Epithelial cell of proximal tubule (primary cell): Measurements from ENCODE around the gene PER2. TPM values are rescaled to one million over a fixed set of nuclear protein-coding genes. Genes with fewer than 3 reads are reported as not detected.
"Not testable (repeated sequence)": the region's sequence is repeated elsewhere in the genome, so short reads cannot be mapped to it uniquely, and the experiment has no call there.

Experiments used
- DNase-seq: peaks from one replicate; pipeline ENCODE4 v3.0.0-alpha.2; 2011; ENCODE audit warnings: low read depth
- H3K4me3 ChIP-seq: 2 replicates; pipeline ENCODE4 v1.5.1; 2011; ENCODE audit warnings: low read depth, mild to moderate bottlenecking, low read length
- CTCF ChIP-seq: conservative IDR thresholded peaks from 2 replicates; pipeline ENCODE4 v1.5.1; 2012; ENCODE audit warnings: low read depth, mild to moderate bottlenecking, low read length
- total RNA-seq: library from RNA; depleted of rRNA; stranded (reverse); fragments of >200 nt; gene quantifications from 2 replicates; pipeline ENCODE4 v1.2.3, GENCODE V29; 2015

PER2 gene
- total RNA-seq, 1 donor from 2014 or later = 0.86 TPM

DNA sequence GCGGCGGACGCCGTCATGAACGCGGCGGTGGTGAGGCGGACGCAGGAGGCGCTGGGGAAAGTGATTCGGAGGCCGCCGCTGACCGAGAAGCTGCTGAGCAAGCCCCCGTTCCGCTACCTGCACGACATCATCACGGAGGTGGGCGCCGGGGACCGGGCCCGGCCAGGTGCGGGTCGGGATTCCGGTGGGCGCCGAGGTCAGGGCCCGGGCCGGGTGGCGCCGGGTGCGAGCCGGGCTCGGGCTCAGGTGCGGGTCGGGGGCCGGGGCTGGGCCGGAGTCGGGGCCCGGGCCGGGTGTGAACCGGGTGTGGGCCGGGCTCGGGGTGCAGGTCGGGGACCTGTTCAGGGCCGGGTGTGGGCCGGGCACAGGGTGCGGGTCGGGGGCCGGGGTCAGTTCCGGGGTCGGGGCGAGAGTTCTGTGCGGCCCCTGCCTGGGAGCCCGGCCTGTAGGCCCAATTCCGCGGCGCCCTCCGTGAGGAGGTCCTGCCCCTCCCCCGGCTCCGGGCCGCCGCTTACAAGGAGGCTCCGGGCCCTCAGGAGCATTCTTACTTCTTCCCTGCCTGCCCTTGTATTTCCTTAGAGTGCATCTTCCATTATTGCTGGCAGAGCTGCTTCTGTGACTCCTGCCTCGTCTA is 32.4 kb upstream of the PER2 start:
- H3K4me3 ChIP-seq = peak overlapping the region; percentile 66
- no peak for DNase-seq
- TF ChIP-seq CTCF = no peak

- TF ChIP-seq CTCF = no peak
- DNase-seq = no peak
- peak within 1 kb of the TSS; percentile 66 for H3K4me3 ChIP-seq
Observed at GRCh38 chr2:238320246-238320647, 31.8 kb upstream of the PER2 start, which contains the start of gene TRAF3IP1. TSS of gene TRAF3IP1 (plus strand) at chr2:238320518. CDS start at chr2:238320663, 145 bp downstream.

DNA sequence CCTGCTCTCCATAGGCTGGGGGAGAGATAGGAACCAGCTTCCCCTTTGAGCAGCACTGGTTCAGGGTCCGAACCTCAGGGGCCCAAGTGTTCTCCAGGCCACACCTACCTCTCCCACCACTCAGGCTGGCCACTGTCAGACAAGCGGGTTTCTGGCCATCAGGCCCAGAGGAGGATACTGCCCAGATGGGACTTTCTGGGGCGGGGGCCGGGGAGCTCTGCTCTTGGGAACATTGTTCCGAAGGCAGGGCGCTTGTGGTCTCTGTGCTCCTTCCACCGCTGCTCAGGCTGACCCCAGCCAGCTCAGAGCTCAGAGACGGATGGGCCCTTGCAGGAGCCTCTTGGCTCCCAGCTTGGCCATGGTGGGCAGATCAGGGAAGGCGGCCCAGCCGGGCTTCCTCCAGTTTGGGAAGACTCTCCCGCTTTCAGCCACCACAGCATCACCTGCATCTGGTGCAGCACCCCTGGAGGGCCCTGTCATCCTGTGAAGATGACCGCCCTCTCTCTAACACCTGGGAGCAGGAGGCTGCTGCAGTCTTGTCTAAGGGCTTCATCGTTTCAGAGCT is 26.7 kb upstream of the PER2 start:
- H3K4me3 ChIP-seq = no peak overlapping the region
- no peak for TF ChIP-seq CTCF
- no peak for DNase-seq

- DNase-seq = no peak
- no peak overlapping the region for H3K4me3 ChIP-seq
- TF ChIP-seq CTCF = no peak
Observed at GRCh38 chr2:238314576-238314975, 26.2 kb upstream of the PER2 start.

DNA sequence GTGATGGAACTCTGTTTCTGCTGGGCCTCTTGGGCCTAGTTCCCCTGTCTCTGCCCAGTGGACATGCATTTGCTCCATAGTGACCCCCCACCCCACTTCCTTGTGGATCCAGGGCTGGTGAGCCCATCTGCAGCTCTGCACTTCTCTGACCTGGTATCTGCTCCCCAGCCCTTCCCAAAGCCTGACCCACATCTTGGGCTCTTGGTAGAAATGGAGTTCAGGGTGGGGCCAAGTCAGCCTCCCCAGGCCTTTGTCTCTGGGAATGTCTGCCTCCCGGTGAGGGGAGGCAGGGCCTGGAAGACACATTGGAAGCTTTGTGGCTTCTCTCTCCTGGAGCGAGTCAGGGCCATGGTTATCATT is 25.6 kb upstream of the PER2 start:
- no peak overlapping the region for H3K4me3 ChIP-seq
- TF ChIP-seq CTCF = no peak
- no peak for DNase-seq

DNA sequence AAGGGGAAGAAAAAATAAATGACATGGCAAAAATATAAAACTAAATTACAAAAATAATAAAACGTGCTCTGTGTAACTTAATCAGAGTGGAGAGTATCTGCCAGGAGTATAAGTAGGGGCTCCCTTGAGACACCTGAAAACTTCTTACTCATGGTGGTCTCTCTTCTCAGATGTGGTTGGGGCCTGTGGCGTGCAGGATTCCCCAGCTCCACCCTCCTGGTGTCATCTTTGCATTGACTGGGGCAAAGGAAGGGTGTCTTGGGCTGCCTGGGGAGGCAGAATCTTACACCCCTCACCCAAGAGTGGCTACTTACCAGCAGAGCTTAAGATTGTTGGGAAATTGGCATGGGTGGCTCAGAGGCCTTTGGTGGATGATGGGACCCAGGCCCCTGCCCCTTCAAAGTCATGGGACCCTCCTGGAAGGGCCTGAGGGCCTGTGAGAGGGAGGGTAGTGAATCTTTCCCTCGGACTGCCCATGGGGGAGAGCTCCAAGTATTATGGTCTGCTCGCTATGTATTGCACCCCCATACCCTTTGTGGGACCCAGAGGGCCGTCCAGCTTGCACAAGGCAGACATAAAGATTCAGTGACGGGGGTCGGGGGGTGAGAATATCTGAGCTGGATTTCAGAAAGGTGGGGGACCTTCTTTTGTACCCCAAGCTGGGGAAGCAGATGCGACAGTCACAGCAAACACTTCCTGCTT is 25.0 kb upstream of the PER2 start:
- no peak for DNase-seq
- no peak for TF ChIP-seq CTCF

DNA sequence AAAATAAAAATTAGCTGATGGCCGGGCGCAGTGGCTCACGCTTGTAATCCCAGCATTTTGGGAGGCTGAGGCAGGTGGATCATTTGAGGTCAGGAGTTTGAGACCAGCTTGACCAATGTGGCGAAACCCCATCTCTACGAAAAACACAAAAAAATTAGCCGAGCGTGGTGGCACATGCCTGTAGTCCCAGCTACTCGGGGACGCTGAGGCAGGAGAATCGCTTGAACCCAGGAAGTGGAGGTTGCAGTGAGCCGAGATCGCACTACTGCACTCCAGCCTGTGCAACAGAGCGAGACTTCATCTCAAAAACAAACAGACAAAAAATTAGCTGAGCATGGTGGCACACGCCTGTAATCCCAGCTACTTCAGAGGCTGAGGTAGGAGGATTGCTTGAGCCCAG is 22.3 kb upstream of the PER2 start:
- not testable (repeated sequence) for H3K4me3 ChIP-seq, DNase-seq

More for the DNA sequence above, 25.0 kb upstream of the PER2 start:
- no peak overlapping the region for H3K4me3 ChIP-seq
